GM12865 (cell line): ENCODE data around the gene TCHP.

Experiments
- DNase-seq: peaks from one replicate; pipeline ENCODE4 v3.0.0; 2010; ENCODE audit warnings: low read depth
- H3K4me3 ChIP-seq: 2 replicates; pipeline ENCODE4 v1.5.1; 2011; ENCODE audit warnings: mild to moderate bottlenecking, low read depth, low read length, control low read depth
- CTCF ChIP-seq: IDR thresholded peaks from 2 replicates; pipeline ENCODE4 v1.5.1; 2011; ENCODE audit warnings: low read length, control low read depth, low read depth, inconsistent platforms; ENCODE audit not compliant: insufficient read depth; ENCODE audit errors: missing control alignments

The TCHP gene

GRCh38 chr12:109912855-109913321 lies 12.8 kb downstream of the TCHP start:
- DNase-seq: no peak
- no peak overlapping the region for H3K4me3 ChIP-seq
- no peak for TF ChIP-seq CTCF

GRCh38 chr12:109914461-109914860 lies 14.4 kb downstream of the TCHP start:
- no peak overlapping the region for H3K4me3 ChIP-seq
- TF ChIP-seq CTCF: no peak
- no peak for DNase-seq

- H3K4me3 ChIP-seq: no peak overlapping the region
- TF ChIP-seq CTCF: no peak
- no peak for DNase-seq
Observed at GRCh38 chr12:109915171-109916040, 15.3 kb downstream of the TCHP start.

GRCh38 chr12:109916045-109916444 lies 16.0 kb downstream of the TCHP start:
- no peak for DNase-seq
- H3K4me3 ChIP-seq: no peak overlapping the region
- no peak for TF ChIP-seq CTCF

GRCh38 chr12:109919456-109919855 lies 19.4 kb downstream of the TCHP start:
- no peak for DNase-seq
- TF ChIP-seq CTCF: no peak
- no peak overlapping the region for H3K4me3 ChIP-seq

GRCh38 chr12:109920261-109920780 lies 20.2 kb downstream of the TCHP start:
- no peak for TF ChIP-seq CTCF
- no peak for DNase-seq
- no peak overlapping the region for H3K4me3 ChIP-seq
